ENCODE results near the gene YPEL5. TPM values are rescaled to one million over a fixed set of nuclear protein-coding genes. Genes with fewer than 3 reads are reported as not detected.

YPEL5 gene
- total RNA-seq, 1 experiment from 2014 or later, result 62.5 TPM

GRCh38 chr2:30188292-30188691 lies 41.5 kb downstream of the YPEL5 start:
- peaks cover 25% of the 10 kb centered on the region for H3K4me1 Mint-ChIP-seq (ENCODE audit: insufficient read depth, unreplicated experiment)
- BruUV-seq (replicated peaks), result no TSS peak
- H3K4me3 Mint-ChIP-seq (ENCODE audit: unreplicated experiment), result no peak overlapping the region
- ChIA-PET CTCF (interaction anchor here (1.9 to 3.3 kb wide), 3 partner anchors 21 to 519 kb away, joined by 8 to 21 read pairs (median 16); no protein-coding TSS in a partner anchor), POLR2A (interaction anchor here (0.6 to 1.2 kb wide), 3 partner anchors 9 to 322 kb away, joined by 3 to 4 read pairs (median 4); no protein-coding TSS in a partner anchor)
- no peaks in the 10 kb centered on the region for H3K9me3 Mint-ChIP-seq (ENCODE audit: unreplicated experiment)
- no peaks in the 10 kb centered on the region for H3K27me3 Mint-ChIP-seq (ENCODE audit: insufficient read depth, unreplicated experiment)
- H3K36me3 Mint-ChIP-seq (ENCODE audit: insufficient read depth, unreplicated experiment), result peaks cover 6% of the 10 kb centered on the region
- no peak for DNase-seq (ENCODE audit: unreplicated experiment)
- no peak overlapping the region for H3K27ac Mint-ChIP-seq (ENCODE audit: low read depth, unreplicated experiment)
- no peak for TF ChIP-seq CTCF (IDR thresholded peaks at IDR 0.05; ENCODE audit: unreplicated experiment)
- intact Hi-C loops (cut with micrococcal nuclease), result no loop called here

GRCh38 chr2:30190637-30191036 lies 43.8 kb downstream of the YPEL5 start:
- ChIA-PET POLR2A (interaction anchor here (0.7 kb wide), 1 partner anchor 18 kb away, joined by 3 read pairs; no protein-coding TSS in a partner anchor), CTCF (interaction anchor here (0.9 kb wide), 1 partner anchor 40 kb away, joined by 3 read pairs; no protein-coding TSS in a partner anchor)
- H3K27ac Mint-ChIP-seq (ENCODE audit: low read depth, unreplicated experiment), result no peak overlapping the region
- no peaks in the 10 kb centered on the region for H3K27me3 Mint-ChIP-seq (ENCODE audit: insufficient read depth, unreplicated experiment)
- no peak for DNase-seq (ENCODE audit: unreplicated experiment)
- no peak for TF ChIP-seq CTCF (IDR thresholded peaks at IDR 0.05; ENCODE audit: unreplicated experiment)
- H3K9me3 Mint-ChIP-seq (ENCODE audit: unreplicated experiment), result no peaks in the 10 kb centered on the region
- intact Hi-C loops (cut with micrococcal nuclease), result no loop called here
- H3K36me3 Mint-ChIP-seq (ENCODE audit: insufficient read depth, unreplicated experiment), result peaks cover 6% of the 10 kb centered on the region
- H3K4me3 Mint-ChIP-seq (ENCODE audit: unreplicated experiment), result no peak overlapping the region
- H3K4me1 Mint-ChIP-seq (ENCODE audit: insufficient read depth, unreplicated experiment), result peaks cover 17% of the 10 kb centered on the region
- no TSS peak for BruUV-seq (replicated peaks)

- H3K4me3 Mint-ChIP-seq (ENCODE audit: unreplicated experiment), result no peak overlapping the region
- POLR2A ChIA-PET, result no interaction called here
- BruUV-seq (replicated peaks), result no TSS peak
- H3K9me3 Mint-ChIP-seq (ENCODE audit: unreplicated experiment), result no peaks in the 10 kb centered on the region
- no peak for DNase-seq (ENCODE audit: unreplicated experiment)
- no peak for TF ChIP-seq CTCF (IDR thresholded peaks at IDR 0.05; ENCODE audit: unreplicated experiment)
- H3K27ac Mint-ChIP-seq (ENCODE audit: low read depth, unreplicated experiment), result no peak overlapping the region
- H3K4me1 Mint-ChIP-seq (ENCODE audit: insufficient read depth, unreplicated experiment), result peaks cover 12% of the 10 kb centered on the region
- peaks cover 5% of the 10 kb centered on the region for H3K36me3 Mint-ChIP-seq (ENCODE audit: insufficient read depth, unreplicated experiment)
- CTCF ChIA-PET, result no interaction called here
- H3K27me3 Mint-ChIP-seq (ENCODE audit: insufficient read depth, unreplicated experiment), result no peaks in the 10 kb centered on the region
- intact Hi-C loops (cut with micrococcal nuclease), result no loop called here
These were observed 44.3 kb downstream of the YPEL5 start for GRCh38 chr2:30191107-30191506.

GRCh38 chr2:30191819-30192271 lies 45.0 kb downstream of the YPEL5 start:
- TF ChIP-seq CTCF (IDR thresholded peaks at IDR 0.05; ENCODE audit: unreplicated experiment), result no peak
- no peaks in the 10 kb centered on the region for H3K9me3 Mint-ChIP-seq (ENCODE audit: unreplicated experiment)
- BruUV-seq (replicated peaks), result no TSS peak
- DNase-seq (ENCODE audit: unreplicated experiment), result no peak
- CTCF ChIA-PET, result interaction anchor here (0.7 to 1.4 kb wide), 3 partner anchors 15 to 471 kb away, joined by 3 to 11 read pairs (median 3); no protein-coding TSS in a partner anchor
- H3K4me1 Mint-ChIP-seq (ENCODE audit: insufficient read depth, unreplicated experiment), result peaks cover 9% of the 10 kb centered on the region
- H3K27me3 Mint-ChIP-seq (ENCODE audit: insufficient read depth, unreplicated experiment), result no peaks in the 10 kb centered on the region
- POLR2A ChIA-PET, result no interaction called here
- peaks cover 5% of the 10 kb centered on the region for H3K36me3 Mint-ChIP-seq (ENCODE audit: insufficient read depth, unreplicated experiment)
- no peak overlapping the region for H3K4me3 Mint-ChIP-seq (ENCODE audit: unreplicated experiment)
- no peak overlapping the region for H3K27ac Mint-ChIP-seq (ENCODE audit: low read depth, unreplicated experiment)
- intact Hi-C loops (cut with micrococcal nuclease), result no loop called here
